Parathyroid adenoma (tissue), 2 donors: Measurements from ENCODE around the gene TPT1.
A peak's percentile ranks its signal among the peaks of the same experiment; 100 is the strongest.

Source experiments
- H2AFZ ChIP-seq: fragments of 300-600 bp; sonication (generic); one replicate; pipeline ENCODE4 v1.7.0; 2017; ENCODE audit warnings: antibody characterized with exemption, mild to moderate bottlenecking
- H3K27ac ChIP-seq: fragments of 300-600 bp; sonication (generic); one replicate; pipeline ENCODE4 v1.7.0; 2017
- H3K27me3 ChIP-seq: fragments of 300-600 bp; sonication (generic); one replicate; pipeline ENCODE4 v1.7.0; 2017; ENCODE audit warnings: low read length; ENCODE audit not compliant: control insufficient read depth, insufficient read depth
- H3K36me3 ChIP-seq: fragments of 300-600 bp; sonication (generic); one replicate; pipeline ENCODE4 v1.7.0; 2017; ENCODE audit warnings: low read length; ENCODE audit not compliant: control insufficient read depth, insufficient read depth
- H3K4me1 ChIP-seq: fragments of 300-600 bp; sonication (generic); one replicate; pipeline ENCODE4 v1.7.0; 2017; ENCODE audit warnings: control low read depth
- H3K4me2 ChIP-seq: fragments of 300-600 bp; sonication (generic); one replicate; pipeline ENCODE4 v1.7.0; 2017; ENCODE audit warnings: low read length
- H3K4me3 ChIP-seq: fragments of 300-600 bp; sonication (generic); one replicate; pipeline ENCODE4 v1.7.0; 2017; ENCODE audit warnings: low read depth, low read length
- H3K79me2 ChIP-seq: fragments of 300-600 bp; sonication (generic); one replicate; pipeline ENCODE4 v1.7.0; 2017; ENCODE audit warnings: control low read depth
- H3K9ac ChIP-seq: fragments of 300-600 bp; sonication (generic); one replicate; pipeline ENCODE4 v1.7.0; 2017; ENCODE audit warnings: mild to moderate bottlenecking
- H3K9me3 ChIP-seq: fragments of 300-600 bp; sonication (generic); one replicate; pipeline ENCODE4 v1.7.0; 2017; ENCODE audit warnings: low read length; ENCODE audit not compliant: control insufficient read depth
- TF ChIP-seq, protein P1 (sequence below): fragments of 300-600 bp; sonication (generic); IDR thresholded peaks from one replicate; pipeline ENCODE4 v1.7.0; 2017; ENCODE audit warnings: antibody characterized with exemption, mild to moderate bottlenecking
- donor health status: primary hyperparathyroidism.

The TPT1 gene

GRCh38 chr13:45341799-45342500 is 967 bp upstream of the TPT1 start:
- Histone ChIP-seq H3K27me3 (no peaks in the 10 kb centered on the region), H3K36me3 (no peaks in the 10 kb centered on the region), H2AFZ (peak overlapping the region; percentile 91), H3K27ac (peak overlapping the region; percentile 100), H3K9ac (peak overlapping the region; percentile 50), H3K79me2 (peaks cover 8% of the 10 kb centered on the region), H3K9me3 (no peaks in the 10 kb centered on the region), H3K4me1 (peaks cover 8% of the 10 kb centered on the region), H3K4me3 (peak overlapping the region; percentile 96), H3K4me2 (peak overlapping the region; percentile 96)
- TF ChIP-seq, protein P1, sequence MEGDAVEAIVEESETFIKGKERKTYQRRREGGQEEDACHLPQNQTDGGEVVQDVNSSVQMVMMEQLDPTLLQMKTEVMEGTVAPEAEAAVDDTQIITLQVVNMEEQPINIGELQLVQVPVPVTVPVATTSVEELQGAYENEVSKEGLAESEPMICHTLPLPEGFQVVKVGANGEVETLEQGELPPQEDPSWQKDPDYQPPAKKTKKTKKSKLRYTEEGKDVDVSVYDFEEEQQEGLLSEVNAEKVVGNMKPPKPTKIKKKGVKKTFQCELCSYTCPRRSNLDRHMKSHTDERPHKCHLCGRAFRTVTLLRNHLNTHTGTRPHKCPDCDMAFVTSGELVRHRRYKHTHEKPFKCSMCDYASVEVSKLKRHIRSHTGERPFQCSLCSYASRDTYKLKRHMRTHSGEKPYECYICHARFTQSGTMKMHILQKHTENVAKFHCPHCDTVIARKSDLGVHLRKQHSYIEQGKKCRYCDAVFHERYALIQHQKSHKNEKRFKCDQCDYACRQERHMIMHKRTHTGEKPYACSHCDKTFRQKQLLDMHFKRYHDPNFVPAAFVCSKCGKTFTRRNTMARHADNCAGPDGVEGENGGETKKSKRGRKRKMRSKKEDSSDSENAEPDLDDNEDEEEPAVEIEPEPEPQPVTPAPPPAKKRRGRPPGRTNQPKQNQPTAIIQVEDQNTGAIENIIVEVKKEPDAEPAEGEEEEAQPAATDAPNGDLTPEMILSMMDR, result no peak

DNA sequence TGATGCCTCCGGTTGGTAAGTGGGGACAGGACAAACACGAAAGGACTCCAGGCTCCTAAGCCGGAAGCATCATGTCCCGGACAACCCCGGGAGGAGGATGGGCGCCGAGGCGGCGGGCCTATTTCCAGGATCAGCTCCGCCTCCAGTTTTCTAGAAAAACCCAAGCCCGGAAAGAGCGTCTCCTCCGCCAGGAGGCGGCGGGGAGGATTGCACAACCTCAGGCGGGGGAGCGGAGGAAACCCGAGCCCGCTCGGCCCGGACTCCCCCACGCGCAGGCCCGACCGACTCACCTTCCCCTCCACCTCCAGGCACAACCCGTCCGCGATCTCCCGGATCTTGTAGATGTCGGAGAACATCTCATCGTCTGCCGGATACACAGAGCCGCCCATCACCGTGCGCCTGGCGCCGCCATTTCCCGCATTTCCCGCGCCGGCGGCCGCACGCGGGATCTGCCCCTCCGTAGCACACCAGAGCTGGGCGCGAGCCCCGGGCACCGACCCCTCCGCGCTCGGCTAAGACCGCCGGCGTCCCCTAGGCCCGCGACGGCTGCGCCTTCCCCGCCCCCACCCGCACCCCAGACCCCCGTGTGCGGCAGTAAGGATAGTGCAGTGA is 455 bp downstream of the TPT1 start:
- Histone ChIP-seq H2AFZ (peak overlapping the region; percentile 77), H3K36me3 (no peaks in the 10 kb centered on the region), H3K27me3 (no peaks in the 10 kb centered on the region), H3K27ac (peak overlapping the region; percentile 100), H3K79me2 (peaks cover 8% of the 10 kb centered on the region), H3K4me3 (peak overlapping the region; percentile 96), H3K9ac (peak overlapping the region; percentile 98), H3K4me1 (peaks cover 10% of the 10 kb centered on the region), H3K4me2 (peak overlapping the region; percentile 77), H3K9me3 (no peaks in the 10 kb centered on the region)
- TF ChIP-seq, protein P1, result peak; percentile 46

GRCh38 chr13:45339867-45340266 is 1.1 kb downstream of the TPT1 start:
- Histone ChIP-seq H3K9ac (no peak overlapping the region), H3K4me1 (peaks cover 10% of the 10 kb centered on the region), H3K36me3 (no peaks in the 10 kb centered on the region), H3K27me3 (no peaks in the 10 kb centered on the region), H3K4me2 (peak overlapping the region; percentile 77), H2AFZ (no peak overlapping the region), H3K9me3 (no peaks in the 10 kb centered on the region), H3K79me2 (peaks cover 8% of the 10 kb centered on the region), H3K27ac (peak overlapping the region; percentile 100), H3K4me3 (peak overlapping the region; percentile 96)
- TF ChIP-seq, protein P1, result no peak

- no peaks in the 10 kb centered on the region for H3K36me3 ChIP-seq
- no peak overlapping the region for H2AFZ ChIP-seq
- no peaks in the 10 kb centered on the region for H3K27me3 ChIP-seq
- H3K79me2 ChIP-seq, result peaks cover 8% of the 10 kb centered on the region
- TF ChIP-seq, protein P1, result no peak
- H3K27ac ChIP-seq, result peak overlapping the region; percentile 100
- peak overlapping the region; percentile 77 for H3K4me2 ChIP-seq
- no peaks in the 10 kb centered on the region for H3K9me3 ChIP-seq
- H3K4me1 ChIP-seq, result peaks cover 10% of the 10 kb centered on the region
- H3K9ac ChIP-seq, result no peak overlapping the region
- peak overlapping the region; percentile 96 for H3K4me3 ChIP-seq
These were observed 1.6 kb downstream of the TPT1 start for GRCh38 chr13:45339399-45339798.
